GM19372 (cell line): ENCODE results near the gene SLC6A2.

Source experiments
- ATAC-seq: cut with Tn5 transposase; IDR thresholded peaks from one replicate; pipeline ENCODE4 v1.9.1; 2021; ENCODE audit warnings: mild to moderate bottlenecking, low read depth, moderate library complexity; ENCODE audit not compliant: unreplicated experiment

The SLC6A2 gene

GRCh38 chr16:55645986-55646385, 9.8 kb upstream of the SLC6A2 start:
- ATAC-seq = no peak

GRCh38 chr16:55647343-55647742, 8.4 kb upstream of the SLC6A2 start:
- no peak for ATAC-seq

GRCh38 chr16:55647798-55648197, 8.0 kb upstream of the SLC6A2 start:
- no peak for ATAC-seq

- ATAC-seq = no peak
Measured at GRCh38 chr16:55651841-55652824, 3.7 kb upstream of the SLC6A2 start.

GRCh38 chr16:55653106-55653505, 2.7 kb upstream of the SLC6A2 start:
- ATAC-seq = no peak

GRCh38 chr16:55655381-55655896, 349 bp upstream of the SLC6A2 start:
- no peak for ATAC-seq

GRCh38 chr16:55656691-55657092, 904 bp downstream of the SLC6A2 start:
- ATAC-seq = no peak

- ATAC-seq = no peak
Measured at GRCh38 chr16:55657616-55658015, 1.8 kb downstream of the SLC6A2 start.

- no peak for ATAC-seq
Measured at GRCh38 chr16:55658898-55659420, 3.2 kb downstream of the SLC6A2 start.

- no peak for ATAC-seq
Measured at GRCh38 chr16:55660026-55660425, 4.2 kb downstream of the SLC6A2 start.

GRCh38 chr16:55660828-55661227, 5.0 kb downstream of the SLC6A2 start:
- ATAC-seq = no peak

- no peak for ATAC-seq
Measured at GRCh38 chr16:55661941-55662643, 6.3 kb downstream of the SLC6A2 start.

GRCh38 chr16:55662644-55663031, 6.8 kb downstream of the SLC6A2 start:
- no peak for ATAC-seq

- no peak for ATAC-seq
Measured at GRCh38 chr16:55663225-55663624, 7.4 kb downstream of the SLC6A2 start.

- no peak for ATAC-seq
Measured at GRCh38 chr16:55663765-55664677, 8.2 kb downstream of the SLC6A2 start.

GRCh38 chr16:55664786-55665407, 9.1 kb downstream of the SLC6A2 start:
- no peak for ATAC-seq

GRCh38 chr16:55665511-55665910, 9.7 kb downstream of the SLC6A2 start:
- no peak for ATAC-seq

GRCh38 chr16:55666012-55666411, 10.2 kb downstream of the SLC6A2 start:
- no peak for ATAC-seq

GRCh38 chr16:55667753-55668152, 12.0 kb downstream of the SLC6A2 start:
- ATAC-seq = no peak
